HEK293 (cell line): ENCODE data around the gene TBCK.

Source experiments
- CTCF ChIA-PET: fragments of 350-600 bp; formaldehyde crosslinking; extraction: SDS; loops from one replicate; lab custom pipeline; 2021; ENCODE audit warnings: antibody characterized with exemption; lab: Yijun Ruan, JAX
- POLR2A ChIA-PET: fragments of 300-600 bp; formaldehyde crosslinking; extraction: SDS; loops from one replicate; lab custom pipeline; 2020; ENCODE audit warnings: antibody characterized with exemption, inconsistent platforms; lab: Yijun Ruan, JAX
- H3K27ac ChIP-seq: fragments of 200-500 bp; sonication (Bioruptor generic); 2 replicates; pipeline ENCODE4 v1.5.1; 2014; ENCODE audit warnings: low read depth, low read length, control low read depth, inconsistent platforms; ENCODE audit errors: extremely low read depth
- H3K36me3 ChIP-seq, 2 experiments: fragments of 200-500 bp in 1 of 2; sonication (Bioruptor generic) in 1 of 2; 1 replicate in 1 of 2; 2 replicates in 1 of 2; pipeline ENCODE4 v1.5.1; 2014 to 2017; ENCODE audit warnings: inconsistent platforms in 2 of 2, low read length in 2 of 2; ENCODE audit not compliant: control insufficient read depth in 2 of 2, insufficient read depth in 1 of 2
- H3K4me1 ChIP-seq: fragments of 200-500 bp; sonication (Bioruptor generic); 2 replicates; pipeline ENCODE4 v1.5.1; 2014; ENCODE audit warnings: mild to moderate bottlenecking, low read length, inconsistent platforms; ENCODE audit not compliant: control insufficient read depth, insufficient read depth
- H3K4me3 ChIP-seq: 2 replicates; pipeline ENCODE4 v1.5.1; 2011; ENCODE audit warnings: low read depth, mild to moderate bottlenecking, control low read depth, low read length, moderate library complexity
- H3K9me3 ChIP-seq: fragments of 200-500 bp; sonication (Bioruptor generic); 2 replicates; pipeline ENCODE4 v1.5.1; 2014; ENCODE audit warnings: low read depth, low read length, inconsistent platforms; ENCODE audit not compliant: control insufficient read depth, insufficient read depth
- BCL11A ChIP-seq: fragments of 450-650 bp; formaldehyde crosslinking; IDR thresholded peaks from 2 replicates; pipeline ENCODE4 v1.5.1; 2016; ENCODE audit warnings: low read depth, missing biosample characterization, missing genetic modification characterization
- GLI2 ChIP-seq: fragments of 450-650 bp; formaldehyde crosslinking; IDR thresholded peaks from 2 replicates; pipeline ENCODE4; 2017; ENCODE audit warnings: missing biosample characterization, missing genetic modification characterization, low read depth, borderline replicate concordance
- MZF1 ChIP-seq: fragments of 450-650 bp; formaldehyde crosslinking; IDR thresholded peaks from 2 replicates; pipeline ENCODE4 v1.5.1; 2017; ENCODE audit warnings: missing biosample characterization, missing genetic modification characterization, borderline replicate concordance
- TRIM28 ChIP-seq: IDR thresholded peaks from 2 replicates; pipeline ENCODE4 v1.6.1; 2011; ENCODE audit warnings: low read length, control low read depth, borderline replicate concordance
- ZBTB20 ChIP-seq: fragments of 450-650 bp; formaldehyde crosslinking; IDR thresholded peaks from 2 replicates; pipeline ENCODE4 v1.5.1; 2016; ENCODE audit warnings: missing biosample characterization, missing genetic modification characterization
- ZEB2 ChIP-seq: fragments of 450-650 bp; formaldehyde crosslinking; IDR thresholded peaks from 2 replicates; pipeline ENCODE4 v1.5.1; 2016; ENCODE audit warnings: missing biosample characterization, missing genetic modification characterization
- ZFP41 ChIP-seq: fragments of 450-650 bp; formaldehyde crosslinking; IDR thresholded peaks from 2 replicates; pipeline ENCODE4 v1.5.1; 2016; ENCODE audit warnings: missing biosample characterization, missing genetic modification characterization, borderline replicate concordance
- ZNF48 ChIP-seq: fragments of 450-650 bp; formaldehyde crosslinking; IDR thresholded peaks from 2 replicates; pipeline ENCODE4 v1.5.1; 2016; ENCODE audit warnings: missing biosample characterization, missing genetic modification characterization
- ZNF510 ChIP-seq: fragments of 450-650 bp; formaldehyde crosslinking; IDR thresholded peaks from 2 replicates; pipeline ENCODE4 v1.5.1; 2018; ENCODE audit warnings: mild to moderate bottlenecking, missing genetic modification characterization, missing biosample characterization; ENCODE audit not compliant: insufficient replicate concordance
- TF ChIP-seq, protein P1 (sequence below): fragments of 450-650 bp; formaldehyde crosslinking; IDR thresholded peaks from 2 replicates; pipeline ENCODE4 v1.5.1; 2016; ENCODE audit warnings: missing biosample characterization, missing genetic modification characterization, borderline replicate concordance
- TF ChIP-seq, protein P2 (sequence below): fragments of 450-650 bp; IDR thresholded peaks from 2 replicates; pipeline ENCODE4 v1.5.1; 2018; ENCODE audit warnings: missing biosample characterization, missing genetic modification characterization
- TF ChIP-seq, protein P3 (sequence below): fragments of 450-650 bp; formaldehyde crosslinking; IDR thresholded peaks from 2 replicates; pipeline ENCODE4 v1.5.1; 2016; ENCODE audit warnings: missing biosample characterization, missing genetic modification characterization
- TF ChIP-seq, protein P4 (sequence below): fragments of 450-650 bp; formaldehyde crosslinking; IDR thresholded peaks from 2 replicates; pipeline ENCODE4 v1.5.1; 2017; ENCODE audit warnings: missing biosample characterization, missing genetic modification characterization

Gene TBCK

DNA sequence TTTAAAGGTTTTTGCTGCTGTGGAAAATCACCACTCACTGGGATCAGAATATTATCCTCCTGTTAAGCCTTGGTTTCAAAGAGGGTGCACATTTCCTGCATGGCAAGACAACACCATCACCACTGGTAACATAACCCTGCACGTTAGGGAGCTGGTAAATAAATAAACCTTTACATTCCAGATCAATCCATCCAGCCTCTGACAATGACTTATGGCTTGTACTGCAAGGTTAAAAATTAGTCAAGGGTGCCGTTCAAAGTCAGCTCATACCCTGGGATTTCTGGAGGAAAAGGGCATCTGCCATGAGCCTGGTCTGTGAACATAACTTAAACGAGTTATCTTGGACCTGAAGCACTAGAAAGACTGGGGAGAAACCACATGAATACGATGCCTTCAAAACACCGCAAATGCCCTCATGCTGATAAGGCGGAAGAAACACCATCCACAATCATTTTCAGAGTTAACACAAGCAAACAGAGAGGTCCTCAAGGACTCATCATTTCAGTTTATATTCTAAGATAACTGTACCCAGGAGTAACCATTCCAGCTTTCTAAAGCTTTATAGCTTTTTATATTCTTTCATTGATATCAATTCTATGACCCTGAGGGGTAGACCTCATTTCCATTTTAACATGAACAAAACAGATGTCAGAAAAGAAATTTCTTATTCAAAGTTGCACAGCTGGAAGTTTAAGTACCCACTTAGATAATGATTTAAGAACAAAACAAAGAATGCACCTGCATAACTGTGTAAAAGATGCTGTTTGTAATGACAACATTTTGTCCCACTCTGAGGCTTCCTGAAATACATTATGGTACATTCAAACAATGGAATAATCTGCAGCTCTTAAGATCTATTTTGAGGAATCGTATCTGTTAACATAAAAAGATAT is 317.6 kb downstream of the TBCK start (continued):
- TF ChIP-seq, protein P1, sequence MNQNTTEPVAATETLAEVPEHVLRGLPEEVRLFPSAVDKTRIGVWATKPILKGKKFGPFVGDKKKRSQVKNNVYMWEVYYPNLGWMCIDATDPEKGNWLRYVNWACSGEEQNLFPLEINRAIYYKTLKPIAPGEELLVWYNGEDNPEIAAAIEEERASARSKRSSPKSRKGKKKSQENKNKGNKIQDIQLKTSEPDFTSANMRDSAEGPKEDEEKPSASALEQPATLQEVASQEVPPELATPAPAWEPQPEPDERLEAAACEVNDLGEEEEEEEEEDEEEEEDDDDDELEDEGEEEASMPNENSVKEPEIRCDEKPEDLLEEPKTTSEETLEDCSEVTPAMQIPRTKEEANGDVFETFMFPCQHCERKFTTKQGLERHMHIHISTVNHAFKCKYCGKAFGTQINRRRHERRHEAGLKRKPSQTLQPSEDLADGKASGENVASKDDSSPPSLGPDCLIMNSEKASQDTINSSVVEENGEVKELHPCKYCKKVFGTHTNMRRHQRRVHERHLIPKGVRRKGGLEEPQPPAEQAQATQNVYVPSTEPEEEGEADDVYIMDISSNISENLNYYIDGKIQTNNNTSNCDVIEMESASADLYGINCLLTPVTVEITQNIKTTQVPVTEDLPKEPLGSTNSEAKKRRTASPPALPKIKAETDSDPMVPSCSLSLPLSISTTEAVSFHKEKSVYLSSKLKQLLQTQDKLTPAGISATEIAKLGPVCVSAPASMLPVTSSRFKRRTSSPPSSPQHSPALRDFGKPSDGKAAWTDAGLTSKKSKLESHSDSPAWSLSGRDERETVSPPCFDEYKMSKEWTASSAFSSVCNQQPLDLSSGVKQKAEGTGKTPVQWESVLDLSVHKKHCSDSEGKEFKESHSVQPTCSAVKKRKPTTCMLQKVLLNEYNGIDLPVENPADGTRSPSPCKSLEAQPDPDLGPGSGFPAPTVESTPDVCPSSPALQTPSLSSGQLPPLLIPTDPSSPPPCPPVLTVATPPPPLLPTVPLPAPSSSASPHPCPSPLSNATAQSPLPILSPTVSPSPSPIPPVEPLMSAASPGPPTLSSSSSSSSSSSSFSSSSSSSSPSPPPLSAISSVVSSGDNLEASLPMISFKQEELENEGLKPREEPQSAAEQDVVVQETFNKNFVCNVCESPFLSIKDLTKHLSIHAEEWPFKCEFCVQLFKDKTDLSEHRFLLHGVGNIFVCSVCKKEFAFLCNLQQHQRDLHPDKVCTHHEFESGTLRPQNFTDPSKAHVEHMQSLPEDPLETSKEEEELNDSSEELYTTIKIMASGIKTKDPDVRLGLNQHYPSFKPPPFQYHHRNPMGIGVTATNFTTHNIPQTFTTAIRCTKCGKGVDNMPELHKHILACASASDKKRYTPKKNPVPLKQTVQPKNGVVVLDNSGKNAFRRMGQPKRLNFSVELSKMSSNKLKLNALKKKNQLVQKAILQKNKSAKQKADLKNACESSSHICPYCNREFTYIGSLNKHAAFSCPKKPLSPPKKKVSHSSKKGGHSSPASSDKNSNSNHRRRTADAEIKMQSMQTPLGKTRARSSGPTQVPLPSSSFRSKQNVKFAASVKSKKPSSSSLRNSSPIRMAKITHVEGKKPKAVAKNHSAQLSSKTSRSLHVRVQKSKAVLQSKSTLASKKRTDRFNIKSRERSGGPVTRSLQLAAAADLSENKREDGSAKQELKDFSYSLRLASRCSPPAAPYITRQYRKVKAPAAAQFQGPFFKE (tag by site-specific recombination) = no peak
- TF ChIP-seq ZNF48 (no peak), ZFP41 (tag by site-specific recombination) (no peak), MZF1 (tag by site-specific recombination) (no peak), ZEB2 (tag by site-specific recombination) (no peak), ZBTB20 (no peak), BCL11A (tag by site-specific recombination) (no peak), ZNF510 (no peak)
- TF ChIP-seq, protein P2, sequence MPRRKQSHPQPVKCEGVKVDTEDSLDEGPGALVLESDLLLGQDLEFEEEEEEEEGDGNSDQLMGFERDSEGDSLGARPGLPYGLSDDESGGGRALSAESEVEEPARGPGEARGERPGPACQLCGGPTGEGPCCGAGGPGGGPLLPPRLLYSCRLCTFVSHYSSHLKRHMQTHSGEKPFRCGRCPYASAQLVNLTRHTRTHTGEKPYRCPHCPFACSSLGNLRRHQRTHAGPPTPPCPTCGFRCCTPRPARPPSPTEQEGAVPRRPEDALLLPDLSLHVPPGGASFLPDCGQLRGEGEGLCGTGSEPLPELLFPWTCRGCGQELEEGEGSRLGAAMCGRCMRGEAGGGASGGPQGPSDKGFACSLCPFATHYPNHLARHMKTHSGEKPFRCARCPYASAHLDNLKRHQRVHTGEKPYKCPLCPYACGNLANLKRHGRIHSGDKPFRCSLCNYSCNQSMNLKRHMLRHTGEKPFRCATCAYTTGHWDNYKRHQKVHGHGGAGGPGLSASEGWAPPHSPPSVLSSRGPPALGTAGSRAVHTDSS (tag by site-specific recombination) = no peak
- TF ChIP-seq, protein P3, sequence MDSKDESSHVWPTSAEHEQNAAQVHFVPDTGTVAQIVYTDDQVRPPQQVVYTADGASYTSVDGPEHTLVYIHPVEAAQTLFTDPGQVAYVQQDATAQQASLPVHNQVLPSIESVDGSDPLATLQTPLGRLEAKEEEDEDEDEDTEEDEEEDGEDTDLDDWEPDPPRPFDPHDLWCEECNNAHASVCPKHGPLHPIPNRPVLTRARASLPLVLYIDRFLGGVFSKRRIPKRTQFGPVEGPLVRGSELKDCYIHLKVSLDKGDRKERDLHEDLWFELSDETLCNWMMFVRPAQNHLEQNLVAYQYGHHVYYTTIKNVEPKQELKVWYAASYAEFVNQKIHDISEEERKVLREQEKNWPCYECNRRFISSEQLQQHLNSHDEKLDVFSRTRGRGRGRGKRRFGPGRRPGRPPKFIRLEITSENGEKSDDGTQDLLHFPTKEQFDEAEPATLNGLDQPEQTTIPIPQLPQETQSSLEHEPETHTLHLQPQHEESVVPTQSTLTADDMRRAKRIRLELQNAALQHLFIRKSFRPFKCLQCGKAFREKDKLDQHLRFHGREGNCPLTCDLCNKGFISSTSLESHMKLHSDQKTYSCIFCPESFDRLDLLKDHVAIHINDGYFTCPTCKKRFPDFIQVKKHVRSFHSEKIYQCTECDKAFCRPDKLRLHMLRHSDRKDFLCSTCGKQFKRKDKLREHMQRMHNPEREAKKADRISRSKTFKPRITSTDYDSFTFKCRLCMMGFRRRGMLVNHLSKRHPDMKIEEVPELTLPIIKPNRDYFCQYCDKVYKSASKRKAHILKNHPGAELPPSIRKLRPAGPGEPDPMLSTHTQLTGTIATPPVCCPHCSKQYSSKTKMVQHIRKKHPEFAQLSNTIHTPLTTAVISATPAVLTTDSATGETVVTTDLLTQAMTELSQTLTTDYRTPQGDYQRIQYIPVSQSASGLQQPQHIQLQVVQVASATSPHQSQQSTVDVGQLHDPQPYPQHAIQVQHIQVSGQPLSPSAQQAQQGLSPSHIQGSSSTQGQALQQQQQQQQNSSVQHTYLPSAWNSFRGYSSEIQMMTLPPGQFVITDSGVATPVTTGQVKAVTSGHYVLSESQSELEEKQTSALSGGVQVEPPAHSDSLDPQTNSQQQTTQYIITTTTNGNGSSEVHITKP (tag by site-specific recombination) = no peak

DNA sequence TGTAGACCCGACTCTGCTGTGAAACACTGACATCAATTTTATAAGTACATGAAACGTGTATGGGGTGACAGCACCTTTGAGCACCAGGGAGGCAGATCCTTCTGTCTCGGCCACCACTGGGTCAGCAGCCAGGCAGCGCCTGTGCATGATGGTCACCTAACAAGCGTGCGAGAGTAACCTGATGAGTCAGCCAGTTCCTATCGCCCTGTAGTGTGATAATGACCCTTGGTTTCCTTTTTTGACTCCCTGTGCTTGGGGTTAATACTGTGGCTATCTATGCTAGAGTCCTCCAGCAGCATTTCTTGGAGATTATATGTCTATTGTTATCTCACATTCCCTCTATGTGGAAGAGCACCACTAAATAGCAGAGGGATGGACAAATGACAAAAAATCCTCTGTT is 319.2 kb downstream of the TBCK start:
- no peak overlapping the region for H3K4me3 ChIP-seq
- H3K4me1 ChIP-seq = no peaks in the 10 kb centered on the region
- TF ChIP-seq TRIM28 = 0 out of 2 replicates have a peak, but pooled peaks have one; percentile 33
- TF ChIP-seq, protein P4, sequence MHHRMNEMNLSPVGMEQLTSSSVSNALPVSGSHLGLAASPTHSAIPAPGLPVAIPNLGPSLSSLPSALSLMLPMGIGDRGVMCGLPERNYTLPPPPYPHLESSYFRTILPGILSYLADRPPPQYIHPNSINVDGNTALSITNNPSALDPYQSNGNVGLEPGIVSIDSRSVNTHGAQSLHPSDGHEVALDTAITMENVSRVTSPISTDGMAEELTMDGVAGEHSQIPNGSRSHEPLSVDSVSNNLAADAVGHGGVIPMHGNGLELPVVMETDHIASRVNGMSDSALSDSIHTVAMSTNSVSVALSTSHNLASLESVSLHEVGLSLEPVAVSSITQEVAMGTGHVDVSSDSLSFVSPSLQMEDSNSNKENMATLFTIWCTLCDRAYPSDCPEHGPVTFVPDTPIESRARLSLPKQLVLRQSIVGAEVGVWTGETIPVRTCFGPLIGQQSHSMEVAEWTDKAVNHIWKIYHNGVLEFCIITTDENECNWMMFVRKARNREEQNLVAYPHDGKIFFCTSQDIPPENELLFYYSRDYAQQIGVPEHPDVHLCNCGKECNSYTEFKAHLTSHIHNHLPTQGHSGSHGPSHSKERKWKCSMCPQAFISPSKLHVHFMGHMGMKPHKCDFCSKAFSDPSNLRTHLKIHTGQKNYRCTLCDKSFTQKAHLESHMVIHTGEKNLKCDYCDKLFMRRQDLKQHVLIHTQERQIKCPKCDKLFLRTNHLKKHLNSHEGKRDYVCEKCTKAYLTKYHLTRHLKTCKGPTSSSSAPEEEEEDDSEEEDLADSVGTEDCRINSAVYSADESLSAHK (tag by site-specific recombination) = no peak
- TF ChIP-seq GLI2 (tag by site-specific recombination) = no peak
- H3K9me3 ChIP-seq = no peaks in the 10 kb centered on the region
- ChIA-PET CTCF (no interaction called here), POLR2A (no interaction called here)
- no peak overlapping the region for H3K27ac ChIP-seq
- H3K36me3 ChIP-seq = no peaks in the 10 kb centered on the region
